ENCODE data around the gene RAB4B.

- TF ChIP-seq, protein P1, sequence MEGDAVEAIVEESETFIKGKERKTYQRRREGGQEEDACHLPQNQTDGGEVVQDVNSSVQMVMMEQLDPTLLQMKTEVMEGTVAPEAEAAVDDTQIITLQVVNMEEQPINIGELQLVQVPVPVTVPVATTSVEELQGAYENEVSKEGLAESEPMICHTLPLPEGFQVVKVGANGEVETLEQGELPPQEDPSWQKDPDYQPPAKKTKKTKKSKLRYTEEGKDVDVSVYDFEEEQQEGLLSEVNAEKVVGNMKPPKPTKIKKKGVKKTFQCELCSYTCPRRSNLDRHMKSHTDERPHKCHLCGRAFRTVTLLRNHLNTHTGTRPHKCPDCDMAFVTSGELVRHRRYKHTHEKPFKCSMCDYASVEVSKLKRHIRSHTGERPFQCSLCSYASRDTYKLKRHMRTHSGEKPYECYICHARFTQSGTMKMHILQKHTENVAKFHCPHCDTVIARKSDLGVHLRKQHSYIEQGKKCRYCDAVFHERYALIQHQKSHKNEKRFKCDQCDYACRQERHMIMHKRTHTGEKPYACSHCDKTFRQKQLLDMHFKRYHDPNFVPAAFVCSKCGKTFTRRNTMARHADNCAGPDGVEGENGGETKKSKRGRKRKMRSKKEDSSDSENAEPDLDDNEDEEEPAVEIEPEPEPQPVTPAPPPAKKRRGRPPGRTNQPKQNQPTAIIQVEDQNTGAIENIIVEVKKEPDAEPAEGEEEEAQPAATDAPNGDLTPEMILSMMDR (IDR thresholded peaks at IDR 0.05) = no peak
- TF ChIP-seq POLR2AphosphoS5 (IDR thresholded peaks at IDR 0.05) = no peak
These were observed 26.1 kb downstream of the RAB4B start for GRCh38 chr19:40803857-40804782.

Measured in esophagus muscularis mucosa (tissue), 3 donors.